Peyer's patch (tissue), 4 donors: ENCODE results near the gene GUCY1A2.

Experiments used
- CTCF ChIP-seq, 6 experiments: fragments of 450-650 bp in 4 of 6; fragments of 200-600 bp in 2 of 6; sonication (generic) in 1 of 6; IDR thresholded peaks; one replicate each; pipeline ENCODE4 v1.5.1; 2017 to 2019; ENCODE audit warnings: antibody characterized with exemption in 6 of 6, mild to moderate bottlenecking in 3 of 6, moderate library complexity in 1 of 6
- POLR2A ChIP-seq, 2 donors: fragments of 450-650 bp; IDR thresholded peaks; one replicate each; pipeline ENCODE4 v1.5.1; 2017; ENCODE audit warnings: antibody characterized with exemption in 2 of 2, mild to moderate bottlenecking in 2 of 2, moderate library complexity in 2 of 2

- TF ChIP-seq CTCF (IDR thresholded peaks at IDR 0.05), result no peak
- TF ChIP-seq POLR2A (IDR thresholded peaks at IDR 0.05), result no peak
Observed at GRCh38 chr11:106986261-106986660, 32.0 kb downstream of the GUCY1A2 start.
